ENCODE measurements around the gene SLC35F3. TPM values are rescaled to one million over a fixed set of nuclear protein-coding genes. Genes with fewer than 3 reads are reported as not detected.
"Not testable (repeated sequence)": the region's sequence is repeated elsewhere in the genome, so short reads cannot be mapped to it uniquely, and the experiment has no call there.

Gene SLC35F3
- total and polyA plus RNA-seq, 2 donors from 2014 or later: 0.41 to 0.66 TPM

GRCh38 chr1:234295626-234296025, 391.1 kb downstream of the SLC35F3 start:
- no peak for DNase-seq
- no peak for FAIRE-seq
- no peak overlapping the region for H3K9ac ChIP-seq (ENCODE audit: low read length in 3 of 3)
- H3K9me3 ChIP-seq (ENCODE audit: control insufficient read depth in 2 of 3, insufficient read depth in 1 of 3, low read length in 3 of 3): no peaks in the 10 kb centered on the region
- TF ChIP-seq CTCF (IDR thresholded peaks at IDR 0.05; ENCODE audit: borderline replicate concordance, extremely low read depth, insufficient read depth): no peak
- H3K27ac ChIP-seq (ENCODE audit: low read depth in 2 of 2, low read length in 2 of 2): no peak overlapping the region
- intact Hi-C loops (cut with DNase I): no loop called here
- no peaks in the 10 kb centered on the region for H3K4me1 ChIP-seq (ENCODE audit: control insufficient read depth in 2 of 3, insufficient read depth in 2 of 3, low read depth in 1 of 3, low read length in 3 of 3)
- H3K4me3 ChIP-seq (ENCODE audit: low read length in 3 of 3): no peak overlapping the region
- H3K27me3 ChIP-seq (ENCODE audit: control insufficient read depth, insufficient read depth, low read length): no peaks in the 10 kb centered on the region
- H3K36me3 ChIP-seq (ENCODE audit: control insufficient read depth in 2 of 3, insufficient read depth in 3 of 3, low read length in 3 of 3): no peaks in the 10 kb centered on the region

GRCh38 chr1:234296496-234296895, 392.0 kb downstream of the SLC35F3 start:
- Histone ChIP-seq H3K4me1 (ENCODE audit: control insufficient read depth in 2 of 3, insufficient read depth in 2 of 3, low read depth in 1 of 3, low read length in 3 of 3) (no peaks in the 10 kb centered on the region), H3K36me3 (ENCODE audit: control insufficient read depth in 2 of 3, insufficient read depth in 3 of 3, low read length in 3 of 3) (no peaks in the 10 kb centered on the region), H3K9ac (ENCODE audit: low read length in 3 of 3) (no peak overlapping the region), H3K27me3 (ENCODE audit: control insufficient read depth, insufficient read depth, low read length) (no peaks in the 10 kb centered on the region), H3K27ac (ENCODE audit: low read depth in 2 of 2, low read length in 2 of 2) (no peak overlapping the region), H3K4me3 (ENCODE audit: low read length in 3 of 3) (no peak overlapping the region), H3K9me3 (ENCODE audit: control insufficient read depth in 2 of 3, insufficient read depth in 1 of 3, low read length in 3 of 3) (no peaks in the 10 kb centered on the region)
- FAIRE-seq: no peak
- no peak for TF ChIP-seq CTCF (IDR thresholded peaks at IDR 0.05; ENCODE audit: borderline replicate concordance, extremely low read depth, insufficient read depth)
- intact Hi-C loops (cut with DNase I): no loop called here
- DNase-seq: no peak

GRCh38 chr1:234297668-234298067, 393.2 kb downstream of the SLC35F3 start:
- no peak for TF ChIP-seq CTCF (IDR thresholded peaks at IDR 0.05; ENCODE audit: borderline replicate concordance, extremely low read depth, insufficient read depth)
- DNase-seq (no peak), FAIRE-seq (no peak)
- intact Hi-C loops (cut with DNase I): no loop called here
- no peaks in the 10 kb centered on the region for H3K36me3 ChIP-seq (ENCODE audit: control insufficient read depth in 2 of 3, insufficient read depth in 3 of 3, low read length in 3 of 3)
- no peak overlapping the region for H3K9ac ChIP-seq (ENCODE audit: low read length in 3 of 3)
- H3K27ac ChIP-seq (ENCODE audit: low read depth in 2 of 2, low read length in 2 of 2): no peak overlapping the region
- H3K4me3 ChIP-seq (ENCODE audit: low read length in 3 of 3): no peak overlapping the region
- no peaks in the 10 kb centered on the region for H3K4me1 ChIP-seq (ENCODE audit: control insufficient read depth in 2 of 3, insufficient read depth in 2 of 3, low read depth in 1 of 3, low read length in 3 of 3)
- H3K9me3 ChIP-seq (ENCODE audit: control insufficient read depth in 2 of 3, insufficient read depth in 1 of 3, low read length in 3 of 3): no peaks in the 10 kb centered on the region
- H3K27me3 ChIP-seq (ENCODE audit: control insufficient read depth, insufficient read depth, low read length): no peaks in the 10 kb centered on the region

- H3K4me3 ChIP-seq (ENCODE audit: low read length in 3 of 3): no peak overlapping the region
- intact Hi-C loops (cut with DNase I): no loop called here
- no peaks in the 10 kb centered on the region for H3K4me1 ChIP-seq (ENCODE audit: control insufficient read depth in 2 of 3, insufficient read depth in 2 of 3, low read depth in 1 of 3, low read length in 3 of 3)
- no peak for TF ChIP-seq CTCF (IDR thresholded peaks at IDR 0.05; ENCODE audit: borderline replicate concordance, extremely low read depth, insufficient read depth)
- no peak overlapping the region for H3K9ac ChIP-seq (ENCODE audit: low read length in 3 of 3)
- no peaks in the 10 kb centered on the region for H3K36me3 ChIP-seq (ENCODE audit: control insufficient read depth in 2 of 3, insufficient read depth in 3 of 3, low read length in 3 of 3)
- DNase-seq: no peak
- H3K9me3 ChIP-seq (ENCODE audit: control insufficient read depth in 2 of 3, insufficient read depth in 1 of 3, low read length in 3 of 3): no peaks in the 10 kb centered on the region
- FAIRE-seq: no peak
- H3K27me3 ChIP-seq (ENCODE audit: control insufficient read depth, insufficient read depth, low read length): no peaks in the 10 kb centered on the region
- H3K27ac ChIP-seq (ENCODE audit: low read depth in 2 of 2, low read length in 2 of 2): no peak overlapping the region
Observed at GRCh38 chr1:234300096-234300495, 395.6 kb downstream of the SLC35F3 start.

- H3K4me3 ChIP-seq (ENCODE audit: low read length in 3 of 3); FAIRE-seq; H3K9ac ChIP-seq (ENCODE audit: low read length in 3 of 3); H3K27me3 ChIP-seq (ENCODE audit: control insufficient read depth, insufficient read depth, low read length); H3K36me3 ChIP-seq (ENCODE audit: control insufficient read depth in 2 of 3, insufficient read depth in 3 of 3, low read length in 3 of 3); H3K27ac ChIP-seq (ENCODE audit: low read depth in 2 of 2, low read length in 2 of 2); DNase-seq; intact Hi-C loops (cut with DNase I); H3K9me3 ChIP-seq (ENCODE audit: control insufficient read depth in 2 of 3, insufficient read depth in 1 of 3, low read length in 3 of 3); H3K4me1 ChIP-seq (ENCODE audit: control insufficient read depth in 2 of 3, insufficient read depth in 2 of 3, low read depth in 1 of 3, low read length in 3 of 3): not testable (repeated sequence)
Observed at GRCh38 chr1:234301663-234302062, 397.2 kb downstream of the SLC35F3 start.

Data from kidney (tissue), 14 donors.